Stimulated activated effector memory CD8-positive, alpha-beta T cell treated with anti-CD3 and anti-CD28 coated beads, Interleukin-12 subunit alpha, Interleukin-12 subunit beta, amount 100 ng/mL, for 72 hours (primary cell): ENCODE measurements around the gene CLDN24.

Experiments used
- ATAC-seq: fragments of 150-1000 bp; cut with Tn5 transposase; 2 replicates; pipeline ENCODE4 v1.10.0; 2021
- DNase-seq, 2 donors: peaks; one replicate each; pipeline ENCODE4 v3.0.0; 2021 to 2022; ENCODE audit warnings: low spot score in 2 of 2
- H3K27ac Mint-ChIP-seq: one replicate; pipeline ENCODE4 v1.8.0; 2022; ENCODE audit warnings: mild to moderate bottlenecking, mixed read lengths
- H3K36me3 Mint-ChIP-seq: one replicate; pipeline ENCODE4 v1.8.0; 2022; ENCODE audit warnings: mild to moderate bottlenecking, mixed read lengths
- H3K4me1 Mint-ChIP-seq: one replicate; pipeline ENCODE4 v1.8.0; 2022; ENCODE audit warnings: mixed read lengths
- H3K4me3 Mint-ChIP-seq: one replicate; pipeline ENCODE4 v1.8.0; 2022; ENCODE audit warnings: mild to moderate bottlenecking, mixed read lengths
- H3K9me3 Mint-ChIP-seq: one replicate; pipeline ENCODE4 v1.8.0; 2022; ENCODE audit warnings: mixed read lengths

The CLDN24 gene

GRCh38 chr4:183314806-183315205, 7.4 kb downstream of the CLDN24 start:
- DNase-seq, result no peak
- no peak for ATAC-seq
- no peak overlapping the region for H3K4me3 Mint-ChIP-seq
- H3K9me3 Mint-ChIP-seq, result no peaks in the 10 kb centered on the region
- H3K36me3 Mint-ChIP-seq, result no peaks in the 10 kb centered on the region
- H3K4me1 Mint-ChIP-seq, result peaks cover 5% of the 10 kb centered on the region
- H3K27ac Mint-ChIP-seq, result no peak overlapping the region

- Mint-ChIP-seq H3K4me1 (peaks cover 5% of the 10 kb centered on the region), H3K27ac (no peak overlapping the region), H3K9me3 (no peaks in the 10 kb centered on the region), H3K4me3 (no peak overlapping the region), H3K36me3 (no peaks in the 10 kb centered on the region)
- no peak for DNase-seq
- ATAC-seq, result no peak
These were observed 7.9 kb downstream of the CLDN24 start for GRCh38 chr4:183314336-183314735.

- Mint-ChIP-seq H3K36me3 (no peaks in the 10 kb centered on the region), H3K4me1 (peaks cover 5% of the 10 kb centered on the region), H3K27ac (peak overlapping the region; percentile 63), H3K9me3 (no peaks in the 10 kb centered on the region), H3K4me3 (no peak overlapping the region)
- no peak for ATAC-seq
- DNase-seq, result no peak
These were observed 9.4 kb downstream of the CLDN24 start for GRCh38 chr4:183312841-183313240.

GRCh38 chr4:183306811-183307210, 15.4 kb downstream of the CLDN24 start:
- Mint-ChIP-seq H3K27ac (no peak overlapping the region), H3K9me3 (no peaks in the 10 kb centered on the region), H3K4me1 (no peaks in the 10 kb centered on the region), H3K4me3 (no peak overlapping the region), H3K36me3 (no peaks in the 10 kb centered on the region)
- ATAC-seq, result no peak
- no peak for DNase-seq

GRCh38 chr4:183304538-183304937, 17.7 kb downstream of the CLDN24 start:
- Mint-ChIP-seq H3K4me1 (no peaks in the 10 kb centered on the region), H3K9me3 (no peaks in the 10 kb centered on the region), H3K4me3 (no peak overlapping the region), H3K27ac (no peak overlapping the region), H3K36me3 (no peaks in the 10 kb centered on the region)
- ATAC-seq (no peak), DNase-seq (no peak)

GRCh38 chr4:183304067-183304466, 18.2 kb downstream of the CLDN24 start:
- Mint-ChIP-seq H3K36me3 (no peaks in the 10 kb centered on the region), H3K4me3 (no peak overlapping the region), H3K27ac (no peak overlapping the region), H3K4me1 (no peaks in the 10 kb centered on the region), H3K9me3 (no peaks in the 10 kb centered on the region)
- ATAC-seq (no peak), DNase-seq (no peak)

- ATAC-seq (no peak), DNase-seq (no peak)
- Mint-ChIP-seq H3K9me3 (no peaks in the 10 kb centered on the region), H3K4me1 (no peaks in the 10 kb centered on the region), H3K27ac (no peak overlapping the region), H3K4me3 (no peak overlapping the region), H3K36me3 (no peaks in the 10 kb centered on the region)
These were observed 18.9 kb downstream of the CLDN24 start for GRCh38 chr4:183303301-183303700.

- DNase-seq, result no peak
- H3K4me1 Mint-ChIP-seq, result no peaks in the 10 kb centered on the region
- no peaks in the 10 kb centered on the region for H3K36me3 Mint-ChIP-seq
- no peaks in the 10 kb centered on the region for H3K9me3 Mint-ChIP-seq
- H3K27ac Mint-ChIP-seq, result no peak overlapping the region
- no peak overlapping the region for H3K4me3 Mint-ChIP-seq
- ATAC-seq, result no peak
These were observed 21.6 kb downstream of the CLDN24 start for GRCh38 chr4:183300655-183301054.

GRCh38 chr4:183300070-183300469, 22.2 kb downstream of the CLDN24 start:
- Mint-ChIP-seq H3K4me1 (no peaks in the 10 kb centered on the region), H3K4me3 (no peak overlapping the region), H3K36me3 (no peaks in the 10 kb centered on the region), H3K27ac (no peak overlapping the region), H3K9me3 (no peaks in the 10 kb centered on the region)
- DNase-seq (no peak), ATAC-seq (no peak)

- H3K27ac Mint-ChIP-seq, result no peak overlapping the region
- DNase-seq (no peak), ATAC-seq (no peak)
- no peaks in the 10 kb centered on the region for H3K9me3 Mint-ChIP-seq
- no peaks in the 10 kb centered on the region for H3K4me1 Mint-ChIP-seq
- H3K36me3 Mint-ChIP-seq, result no peaks in the 10 kb centered on the region
- H3K4me3 Mint-ChIP-seq, result no peak overlapping the region
These were observed 22.8 kb downstream of the CLDN24 start for GRCh38 chr4:183299464-183299863.

- H3K4me1 Mint-ChIP-seq, result no peaks in the 10 kb centered on the region
- H3K4me3 Mint-ChIP-seq, result no peak overlapping the region
- no peak overlapping the region for H3K27ac Mint-ChIP-seq
- no peak for DNase-seq
- no peaks in the 10 kb centered on the region for H3K9me3 Mint-ChIP-seq
- H3K36me3 Mint-ChIP-seq, result no peaks in the 10 kb centered on the region
- ATAC-seq, result peak; percentile 31
These were observed 24.6 kb downstream of the CLDN24 start for GRCh38 chr4:183297675-183298074.

- ATAC-seq (no peak), DNase-seq (no peak)
- Mint-ChIP-seq H3K36me3 (no peaks in the 10 kb centered on the region), H3K4me3 (no peak overlapping the region), H3K4me1 (no peaks in the 10 kb centered on the region), H3K9me3 (no peaks in the 10 kb centered on the region), H3K27ac (no peak overlapping the region)
These were observed 26.5 kb downstream of the CLDN24 start for GRCh38 chr4:183295711-183296110.

GRCh38 chr4:183291070-183291469, 31.2 kb downstream of the CLDN24 start:
- ATAC-seq (no peak), DNase-seq (no peak)
- Mint-ChIP-seq H3K4me1 (no peaks in the 10 kb centered on the region), H3K4me3 (no peak overlapping the region), H3K27ac (no peak overlapping the region), H3K9me3 (no peaks in the 10 kb centered on the region), H3K36me3 (no peaks in the 10 kb centered on the region)

GRCh38 chr4:183289688-183290087, 32.5 kb downstream of the CLDN24 start:
- ATAC-seq, result no peak

GRCh38 chr4:183288955-183289354, 33.3 kb downstream of the CLDN24 start:
- H3K36me3 Mint-ChIP-seq, result no peaks in the 10 kb centered on the region
- no peaks in the 10 kb centered on the region for H3K4me1 Mint-ChIP-seq
- no peak for DNase-seq
- no peak overlapping the region for H3K27ac Mint-ChIP-seq
- peak; percentile 13 for ATAC-seq
- H3K4me3 Mint-ChIP-seq, result no peak overlapping the region
- no peaks in the 10 kb centered on the region for H3K9me3 Mint-ChIP-seq

More at GRCh38 chr4:183289688-183290087, 32.5 kb downstream of the CLDN24 start:
- no peaks in the 10 kb centered on the region for H3K36me3 Mint-ChIP-seq
- H3K4me3 Mint-ChIP-seq, result no peak overlapping the region
- DNase-seq, result no peak
- H3K27ac Mint-ChIP-seq, result no peak overlapping the region
- H3K4me1 Mint-ChIP-seq, result no peaks in the 10 kb centered on the region
- H3K9me3 Mint-ChIP-seq, result no peaks in the 10 kb centered on the region

- H3K36me3 Mint-ChIP-seq, result no peaks in the 10 kb centered on the region
- H3K4me1 Mint-ChIP-seq, result no peaks in the 10 kb centered on the region
- ATAC-seq, result no peak
These were observed 34.5 kb downstream of the CLDN24 start for GRCh38 chr4:183287677-183288076.

GRCh38 chr4:183287309-183287659, 34.9 kb downstream of the CLDN24 start:
- Mint-ChIP-seq H3K4me1 (no peaks in the 10 kb centered on the region), H3K27ac (no peak overlapping the region), H3K36me3 (no peaks in the 10 kb centered on the region), H3K4me3 (no peak overlapping the region), H3K9me3 (no peaks in the 10 kb centered on the region)
- no peak for ATAC-seq
- DNase-seq, result no peak

More at GRCh38 chr4:183287677-183288076, 34.5 kb downstream of the CLDN24 start:
- Mint-ChIP-seq H3K9me3 (no peaks in the 10 kb centered on the region), H3K4me3 (no peak overlapping the region), H3K27ac (no peak overlapping the region)
- no peak for DNase-seq
